Superior temporal gyrus (tissue), 1 donor: Measurements from ENCODE around the gene KIAA1328.

ENCODE experiments used
- DNase-seq: peaks from one replicate; pipeline ENCODE4 v3.0.0-alpha.2; 2016; ENCODE audit errors: extremely low spot score

Gene KIAA1328

GRCh38 chr18:37277804-37278203 lies 448.9 kb downstream of the KIAA1328 start:
- DNase-seq: no peak
